IMR-90 (cell line): ENCODE data around the gene RAB31. TPM values are rescaled to one million over a fixed set of nuclear protein-coding genes. Genes with fewer than 3 reads are reported as not detected.
A peak's percentile ranks its signal among the peaks of the same experiment; 100 is the strongest.

Source experiments
- ATAC-seq: fragments of 200-7000 bp; cut with Tn5 transposase; 2 replicates; pipeline ENCODE4 v1.9.1; 2020; ENCODE audit warnings: low read depth, mild to moderate bottlenecking, moderate library complexity
- BruUV-seq: library from RNA; stranded (reverse); fragments of 400-500 nt; replicated peaks from 2 replicates; lab custom pipeline; 2021; lab: Mats Ljungman, UMichigan
- CTCF ChIA-PET: fragments of 300-600 bp; formaldehyde crosslinking; extraction: SDS; loops from one replicate; lab custom pipeline; 2021; ENCODE audit warnings: antibody characterized with exemption; lab: Yijun Ruan, JAX
- POLR2A ChIA-PET: fragments of 300-600 bp; sonication (Branson Sonifier 250); formaldehyde crosslinking; loops from one replicate; lab custom pipeline; 2022; ENCODE audit warnings: antibody characterized with exemption; ENCODE audit not compliant: unreplicated experiment; lab: Charles Lee
- DNase-seq: peaks from one replicate; pipeline ENCODE4 v3.0.0; 2013
- H2AFZ ChIP-seq: replicated peaks from 2 replicates; pipeline ENCODE3; 2013; ENCODE audit warnings: low read length, mild to moderate bottlenecking; ENCODE audit not compliant: poor library complexity
- H2AK5ac ChIP-seq: 2 replicates; pipeline ENCODE4 v1.6.1; 2013; ENCODE audit warnings: low read depth, low read length, inconsistent platforms
- H2AK9ac ChIP-seq: replicated peaks from 2 replicates; pipeline ENCODE3; 2013; ENCODE audit warnings: mild to moderate bottlenecking, low read depth, low read length, moderate library complexity; ENCODE audit not compliant: poor library complexity
- H2BK120ac ChIP-seq: 2 replicates; pipeline ENCODE4 v1.6.1; 2013; ENCODE audit warnings: low read depth, low read length, inconsistent platforms
- H2BK15ac ChIP-seq: 3 replicates; pipeline ENCODE4 v1.6.1; 2013; ENCODE audit warnings: low read depth, low read length, inconsistent platforms
- H2BK20ac ChIP-seq: 2 replicates; pipeline ENCODE4 v1.6.1; 2013; ENCODE audit warnings: low read depth, mild to moderate bottlenecking, inconsistent platforms, low read length, moderate library complexity
- H2BK5ac ChIP-seq: 2 replicates; pipeline ENCODE4 v1.6.1; 2013; ENCODE audit warnings: mild to moderate bottlenecking, low read depth, low read length, inconsistent platforms; ENCODE audit not compliant: poor library complexity, severe bottlenecking
- H3K14ac ChIP-seq: replicated peaks from 2 replicates; pipeline ENCODE4 v1.6.1; 2013; ENCODE audit warnings: low read depth, low read length, inconsistent platforms
- H3K18ac ChIP-seq: 2 replicates; pipeline ENCODE4 v1.6.1; 2013; ENCODE audit warnings: low read depth, low read length, control low read depth
- H3K23ac ChIP-seq: 2 replicates; pipeline ENCODE4 v1.6.1; 2013; ENCODE audit warnings: low read depth, low read length, inconsistent platforms
- H3K27ac ChIP-seq: 2 replicates; pipeline ENCODE4 v1.5.1; 2013; ENCODE audit warnings: mild to moderate bottlenecking, control low read depth, low read length; ENCODE audit not compliant: insufficient read depth
- H3K27me3 ChIP-seq: 2 replicates; pipeline ENCODE4 v1.6.1; 2013; ENCODE audit warnings: low read length; ENCODE audit not compliant: control insufficient read depth, insufficient read depth
- H3K36me3 ChIP-seq: 2 replicates; pipeline ENCODE4 v1.6.1; 2013; ENCODE audit warnings: low read length, mixed read lengths; ENCODE audit not compliant: control insufficient read depth, insufficient read depth
- H3K4ac ChIP-seq: 2 replicates; pipeline ENCODE4 v1.6.1; 2013; ENCODE audit warnings: low read depth, low read length, inconsistent platforms
- H3K4me1 ChIP-seq: 2 replicates; pipeline ENCODE4 v1.6.1; 2013; ENCODE audit warnings: low read length, mixed read lengths; ENCODE audit not compliant: control insufficient read depth, insufficient read depth
- H3K4me2 ChIP-seq: 2 replicates; pipeline ENCODE4 v1.6.1; 2013; ENCODE audit warnings: low read depth, mild to moderate bottlenecking, control low read depth, low read length, moderate library complexity
- H3K4me3 ChIP-seq: 2 replicates; pipeline ENCODE4 v1.5.1; 2013; ENCODE audit warnings: low read depth, mild to moderate bottlenecking, control low read depth, low read length, moderate library complexity; ENCODE audit not compliant: insufficient read depth
- H3K56ac ChIP-seq: 2 replicates; pipeline ENCODE4 v1.6.1; 2013; ENCODE audit warnings: low read length, inconsistent platforms; ENCODE audit not compliant: insufficient read depth; ENCODE audit errors: extremely low read depth
- H3K79me1 ChIP-seq, 2 experiments: 2 replicates each; pipeline ENCODE4 v1.6.1; 2013; ENCODE audit warnings: low read length in 2 of 2, inconsistent platforms in 1 of 2, low read depth in 1 of 2
- H3K9ac ChIP-seq: 2 replicates; pipeline ENCODE4 v1.6.1; 2013; ENCODE audit warnings: low read depth, low read length, control low read depth
- H3K9me1 ChIP-seq: 2 replicates; pipeline ENCODE4 v1.6.1; 2013; ENCODE audit warnings: low read length, inconsistent platforms; ENCODE audit not compliant: insufficient read depth
- H3K9me3 ChIP-seq: 2 replicates; pipeline ENCODE4 v1.6.1; 2013; ENCODE audit warnings: low read length; ENCODE audit not compliant: control insufficient read depth, insufficient read depth
- H4K20me1 ChIP-seq: 2 replicates; pipeline ENCODE4 v1.6.1; 2013; ENCODE audit warnings: low read length, inconsistent platforms; ENCODE audit not compliant: insufficient read depth
- H4K5ac ChIP-seq: 2 replicates; pipeline ENCODE4 v1.6.1; 2013; ENCODE audit warnings: mild to moderate bottlenecking, low read depth, low read length, control low read depth
- H4K8ac ChIP-seq, 2 experiments: 2 replicates each; pipeline ENCODE4 v1.6.1; 2013; ENCODE audit warnings: low read depth in 2 of 2, low read length in 2 of 2, control low read depth in 1 of 2, inconsistent platforms in 1 of 2
- H4K91ac ChIP-seq: 2 replicates; pipeline ENCODE4 v1.6.1; 2013; ENCODE audit warnings: low read depth, low read length, inconsistent platforms; ENCODE audit not compliant: insufficient read depth
- NFE2L2 ChIP-seq: fragments of 150-350 bp; IDR thresholded peaks from 2 replicates; pipeline ENCODE4 v1.6.1; 2016; ENCODE audit warnings: low read depth, mild to moderate bottlenecking, low read length
- WGBS, 2 experiments: methylation state at CpG; one replicate each; pipeline versions ENCODE4 v1.1.5 to v1.1.7; 2013; ENCODE audit warnings: missing lambda C conversion rate in 2 of 2; ENCODE audit not compliant: insufficient read length in 1 of 2; ENCODE audit errors: extremely low coverage in 2 of 2; 5-methylcytosine and 5-hydroxymethylcytosine counted together
- dilution Hi-C: fragments of 300-500 bp; cut with HindIII; formaldehyde crosslinking; loops from one replicate; pipeline ENCODE4 v1.14.3; 2018; ENCODE audit warnings: low sequenced_read_pairs; ENCODE audit not compliant: unreplicated experiment
- in situ Hi-C: fragments of 300-500 bp; cut with MboI; formaldehyde crosslinking; loops from 3 replicates; pipeline ENCODE4 v1.14.3; 2019; ENCODE audit warnings: low sequenced_read_pairs, inconsistent platforms, mixed read lengths
- intact Hi-C: fragments of 100-400 bp; cut with micrococcal nuclease; formaldehyde crosslinking; loops from 2 replicates; pipeline ENCODE4 v1.10.0; 2022
- polyA plus RNA-seq, 3 experiments: library from polyadenylated mRNA; depleted of rRNA; stranded (reverse); fragments of >200 nt; gene quantifications; 2 replicates each; pipeline ENCODE4 v1.2.3, GENCODE V29; 2012; ENCODE audit warnings: low replicate concordance in 1 of 3
- total RNA-seq: library from RNA; depleted of rRNA; stranded (reverse); fragments of >200 nt; gene quantifications from 2 replicates; pipeline ENCODE4 v1.2.3, GENCODE V29; 2012

Gene RAB31
- total and polyA plus RNA-seq, 2 of the 4 experiments (the other 2 are of a cell fraction) = 13.8 to 26.9 TPM

DNA sequence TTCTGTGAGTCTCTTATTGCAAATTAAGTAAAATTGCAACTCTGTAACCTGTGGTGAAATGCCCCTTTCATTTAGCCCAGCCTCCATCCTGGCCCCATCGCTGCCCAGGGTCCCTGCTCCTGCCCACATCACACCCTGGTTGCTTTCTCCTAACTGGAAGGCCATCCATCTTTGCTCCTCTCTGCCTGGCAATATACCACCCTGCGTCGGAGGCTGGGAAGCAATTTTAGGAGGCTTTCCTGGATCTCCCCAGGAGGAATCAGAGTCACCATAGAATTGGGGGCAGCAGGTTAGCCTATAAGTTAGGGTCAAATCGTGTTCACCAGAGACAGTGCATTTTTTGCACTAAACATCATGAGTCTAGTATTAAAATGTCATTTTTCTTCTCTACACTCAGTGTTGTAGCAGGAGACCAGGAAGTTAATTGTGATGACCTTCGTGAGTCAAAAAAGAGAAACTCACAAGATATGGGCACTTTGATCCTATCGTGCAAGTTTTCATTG, 163.2 kb downstream of the RAB31 start:
- Histone ChIP-seq H2BK20ac (no peak overlapping the region), H3K9me3 (peaks cover 5% of the 10 kb centered on the region; the same call in 1 of the 2 replicates), H3K27ac (no peak overlapping the region), H3K56ac (no peak overlapping the region), H3K4me3 (no peak overlapping the region), H2BK120ac (no peak overlapping the region), H4K20me1 (no peaks in the 10 kb centered on the region), H4K91ac (peak overlapping the region; percentile 11), H2AFZ (no peak overlapping the region), H3K79me1 (no peaks in the 10 kb centered on the region), H2AK9ac (no peak overlapping the region), H3K18ac (no peak overlapping the region), H3K36me3 (no peaks in the 10 kb centered on the region), H3K4me2 (no peak overlapping the region), H2BK15ac (peak overlapping the region; percentile 28; the same call in 1 of the 3 replicates), H3K9ac (no peak overlapping the region), H2BK5ac (no peak overlapping the region), H2AK5ac (no peak overlapping the region; the same call in 1 of the 2 replicates), H3K14ac (no peak overlapping the region), H3K4ac (peak overlapping the region; percentile 31; the same call in 1 of the 2 replicates), H3K27me3 (no peaks in the 10 kb centered on the region), H4K8ac (peak overlapping the region in 1 of 2 experiments; percentile 50; a peak in 2 of 4 replicates), H3K4me1 (peaks cover 16% of the 10 kb centered on the region), H3K9me1 (peaks cover 10% of the 10 kb centered on the region), H3K23ac (no peak overlapping the region), H4K5ac (no peak overlapping the region)
- DNase-seq (no peak), ATAC-seq (no peak)
- ChIA-PET CTCF (no interaction called here), POLR2A (no interaction called here)
- WGBS, 2 experiments = no CpG with 5 or more reads among the region's 6 CpGs
- in situ Hi-C loops = no loop called here
- BruUV-seq = no TSS peak
- intact Hi-C loops = loop anchor here (10.0 kb wide), 1 partner anchor 64 kb away; no protein-coding TSS in a partner anchor
- no peak for TF ChIP-seq NFE2L2
- dilution Hi-C loops = no loop called here
